ENCODE measurements around the gene MDN1. TPM values are rescaled to one million over a fixed set of nuclear protein-coding genes. Genes with fewer than 3 reads are reported as not detected.

The MDN1 gene
- total RNA-seq, 1 experiment from 2014 or later: 20.5 TPM

- POLR2A ChIA-PET (ENCODE audit: unreplicated experiment): no interaction called here
- H3K4me2 ChIP-seq (ENCODE audit: low read length): no peak overlapping the region
- no peaks in the 10 kb centered on the region for H4K20me1 ChIP-seq (ENCODE audit: low read length)
- no peak overlapping the region for H3K27ac ChIP-seq (ENCODE audit: low read length)
- no peaks in the 10 kb centered on the region for H3K9me2 ChIP-seq (replicated peaks; ENCODE audit: low read length)
- H3K27me3 ChIP-seq (ENCODE audit: low read length): no peaks in the 10 kb centered on the region
- H3K9me3 ChIP-seq (ENCODE audit: low read length): no peaks in the 10 kb centered on the region
- no peaks in the 10 kb centered on the region for H3F3A ChIP-seq (ENCODE audit: low read length, unreplicated experiment)
- H3K4me1 ChIP-seq (ENCODE audit: insufficient read depth, low read length): no peaks in the 10 kb centered on the region
- intact Hi-C loops (cut with micrococcal nuclease): loop anchor here (10.0 kb wide), 1 partner anchor 56 kb away; no protein-coding TSS in a partner anchor
- H3K36me3 ChIP-seq (ENCODE audit: low read depth, low read length): peaks cover 30% of the 10 kb centered on the region; the same call in 1 of the 2 replicates
- CTCF ChIA-PET: no interaction called here
- TF ChIP-seq EZH2 (IDR thresholded peaks at IDR 0.05; ENCODE audit: low read length, unreplicated experiment): no peak
- TF ChIP-seq CTCF (conservative IDR thresholded peaks at IDR 0.05; ENCODE audit: low read depth, low read length): no peak
- no peak overlapping the region for H3K4me3 ChIP-seq (ENCODE audit: low read length)
- no TSS peak for BruUV-seq (replicated peaks)
- no peaks in the 10 kb centered on the region for H3K79me2 ChIP-seq (ENCODE audit: low read length)
- no peak overlapping the region for H3K9ac ChIP-seq (ENCODE audit: low read length)
- ATAC-seq: no peak
- no peak overlapping the region for H2AFZ ChIP-seq (ENCODE audit: low read length)
- no peak for DNase-seq
These were observed 150.6 kb downstream of the MDN1 start for GRCh38 chr6:89669002-89669401.

- Histone ChIP-seq H3K79me2 (ENCODE audit: low read length) (no peaks in the 10 kb centered on the region), H3K27ac (ENCODE audit: low read length) (no peak overlapping the region), H3K4me2 (ENCODE audit: low read length) (no peak overlapping the region), H3K4me3 (ENCODE audit: low read length) (no peak overlapping the region), H4K20me1 (ENCODE audit: low read length) (no peaks in the 10 kb centered on the region), H3K4me1 (ENCODE audit: insufficient read depth, low read length) (no peaks in the 10 kb centered on the region), H3F3A (ENCODE audit: low read length, unreplicated experiment) (no peaks in the 10 kb centered on the region), H3K36me3 (ENCODE audit: low read depth, low read length) (peaks cover 30% of the 10 kb centered on the region; the same call in 1 of the 2 replicates), H3K9me3 (ENCODE audit: low read length) (no peaks in the 10 kb centered on the region), H3K9ac (ENCODE audit: low read length) (no peak overlapping the region), H3K9me2 (replicated peaks; ENCODE audit: low read length) (no peaks in the 10 kb centered on the region), H3K27me3 (ENCODE audit: low read length) (no peaks in the 10 kb centered on the region), H2AFZ (ENCODE audit: low read length) (no peak overlapping the region)
- no peak for ATAC-seq
- no peak for TF ChIP-seq EZH2phosphoT487 (IDR thresholded peaks at IDR 0.05; ENCODE audit: borderline replicate concordance, low read length)
- TF ChIP-seq EZH2 (IDR thresholded peaks at IDR 0.05; ENCODE audit: low read length, unreplicated experiment): no peak
- TF ChIP-seq CTCF (conservative IDR thresholded peaks at IDR 0.05; ENCODE audit: low read depth, low read length): no peak
- no TSS peak for BruUV-seq (replicated peaks)
- ChIA-PET POLR2A (ENCODE audit: unreplicated experiment) (no interaction called here), CTCF (no interaction called here)
- no peak for DNase-seq
- intact Hi-C loops (cut with micrococcal nuclease): loop anchor here (10.0 kb wide), 1 partner anchor 57 kb away; no protein-coding TSS in a partner anchor
These were observed 151.6 kb downstream of the MDN1 start for GRCh38 chr6:89667872-89668556.

GRCh38 chr6:89662659-89663223, 156.9 kb downstream of the MDN1 start:
- Histone ChIP-seq H3K4me2 (ENCODE audit: low read length) (no peak overlapping the region), H2AFZ (ENCODE audit: low read length) (no peak overlapping the region), H3K27ac (ENCODE audit: low read length) (no peak overlapping the region), H3K4me1 (ENCODE audit: insufficient read depth, low read length) (no peaks in the 10 kb centered on the region), H4K20me1 (ENCODE audit: low read length) (no peaks in the 10 kb centered on the region), H3F3A (ENCODE audit: low read length, unreplicated experiment) (no peaks in the 10 kb centered on the region), H3K4me3 (ENCODE audit: low read length) (no peak overlapping the region), H3K9me3 (ENCODE audit: low read length) (no peaks in the 10 kb centered on the region), H3K36me3 (ENCODE audit: low read depth, low read length) (peaks cover 26% of the 10 kb centered on the region; the same call in 1 of the 2 replicates), H3K79me2 (ENCODE audit: low read length) (no peaks in the 10 kb centered on the region), H3K9ac (ENCODE audit: low read length) (no peak overlapping the region), H3K27me3 (ENCODE audit: low read length) (no peaks in the 10 kb centered on the region), H3K9me2 (replicated peaks; ENCODE audit: low read length) (no peaks in the 10 kb centered on the region)
- no peak for ATAC-seq
- POLR2A ChIA-PET (ENCODE audit: unreplicated experiment): no interaction called here
- CTCF ChIA-PET: no interaction called here
- DNase-seq: no peak
- no TSS peak for BruUV-seq (replicated peaks)
- no peak for TF ChIP-seq CTCF (conservative IDR thresholded peaks at IDR 0.05; ENCODE audit: low read depth, low read length)
- TF ChIP-seq EZH2 (IDR thresholded peaks at IDR 0.05; ENCODE audit: low read length, unreplicated experiment): no peak
- TF ChIP-seq EZH2phosphoT487 (IDR thresholded peaks at IDR 0.05; ENCODE audit: borderline replicate concordance, low read length): no peak
- intact Hi-C loops (cut with micrococcal nuclease): loop anchor here (10.0 kb wide), 1 partner anchor 62 kb away; no protein-coding TSS in a partner anchor
